ENCODE results near the gene KDM2A.
"Not testable (repeated sequence)": the region's sequence is repeated elsewhere in the genome, so short reads cannot be mapped to it uniquely, and the experiment has no call there.

- not testable (repeated sequence) for TF ChIP-seq CTCF (conservative IDR thresholded peaks at IDR 0.05); EZH2 (IDR thresholded peaks at IDR 0.05; ENCODE audit: low read depth)
Measured at GRCh38 chr11:67123801-67124200, 4.7 kb downstream of the KDM2A start.
